K562 (cell line): ENCODE results near the gene MLLT3. TPM values are rescaled to one million over a fixed set of nuclear protein-coding genes. Genes with fewer than 3 reads are reported as not detected.

ENCODE experiments used
- ATAC-seq: fragments of 200-7000 bp; cut with Tn5 transposase; 3 replicates; pipeline ENCODE4 v1.9.1; 2020; ENCODE audit warnings: moderate library complexity
- BruUV-seq: library from RNA; stranded (reverse); fragments of 400-500 nt; replicated peaks from 2 replicates; lab custom pipeline; 2021; lab: Mats Ljungman, UMichigan
- CTCF ChIA-PET: fragments of 300-600 bp; formaldehyde crosslinking; extraction: SDS; loops from one replicate; lab custom pipeline; 2021; ENCODE audit warnings: low intra/inter-chr PET ratio; lab: Yijun Ruan, JAX
- POLR2A ChIA-PET: fragments of 300-600, 350-650 bp; sonication (Branson Sonifier 250); formaldehyde crosslinking; extraction: SDS; loops from one replicate; lab custom pipeline; 2021; ENCODE audit warnings: antibody characterized with exemption, inconsistent platforms; lab: Yijun Ruan, JAX
- DNase-seq, 4 experiments: peaks; one replicate each; pipeline versions ENCODE4 v3.0.0 to v3.0.0-alpha.2; 2011 to 2018; ENCODE audit warnings: low spot score in 3 of 4, mixed read lengths in 3 of 4; ENCODE audit errors: extremely low read depth in 1 of 4
- FAIRE-seq: peaks from 2 replicates; lab custom pipeline; 2011; peaks lifted over from hg19 to GRCh38; lab: Jason Lieb, UNC
- H2AFZ ChIP-seq: 2 replicates; pipeline ENCODE4 v1.6.0; 2011; ENCODE audit warnings: low read depth, low read length, control low read depth, inconsistent platforms
- H3K27ac ChIP-seq: fragments of 200-600 bp; 3 replicates; pipeline ENCODE4 v1.8.0; 2011; ENCODE audit warnings: low read depth, mild to moderate bottlenecking, control low read depth, inconsistent platforms, low read length, moderate library complexity, mixed read lengths; ENCODE audit errors: extremely low read depth
- H3K27me3 ChIP-seq, 2 experiments: fragments of 300-600 bp in 1 of 2; 2 replicates in 1 of 2; 3 replicates in 1 of 2; pipeline versions ENCODE4 v1.6.0 to v1.8.0; 2011; ENCODE audit warnings: inconsistent platforms in 2 of 2, low read length in 2 of 2, mild to moderate bottlenecking in 1 of 2, mixed read lengths in 1 of 2, moderate library complexity in 1 of 2; ENCODE audit not compliant: control insufficient read depth in 2 of 2, insufficient read depth in 2 of 2
- H3K36me3 ChIP-seq: fragments of 300-600 bp; 3 replicates; pipeline ENCODE4 v1.8.0; 2011; ENCODE audit warnings: mild to moderate bottlenecking, low read length, inconsistent platforms; ENCODE audit not compliant: control insufficient read depth, insufficient read depth
- H3K4me1 ChIP-seq, 2 experiments: fragments of 200-600 bp in 1 of 2; replicated peaks in 1 of 2; 2 replicates in 1 of 2; 3 replicates in 1 of 2; pipeline versions ENCODE4 v1.5.1 to v1.8.0; 2011; ENCODE audit warnings: inconsistent platforms in 2 of 2, low read length in 2 of 2, mild to moderate bottlenecking in 1 of 2, mixed read lengths in 1 of 2, moderate library complexity in 1 of 2; ENCODE audit not compliant: control insufficient read depth in 2 of 2, insufficient read depth in 2 of 2
- H3K4me2 ChIP-seq: 2 replicates; pipeline ENCODE4 v1.6.1; 2011; ENCODE audit warnings: low read length, control low read depth, inconsistent platforms, mixed read lengths; ENCODE audit not compliant: insufficient read depth
- H3K4me3 ChIP-seq: fragments of 200-600 bp; sonication (generic), shearing (Covaris generic); 2 replicates; pipeline ENCODE4 v1.5.1; 2016; ENCODE audit warnings: control low read depth, inconsistent platforms
- H3K79me2 ChIP-seq: fragments of 200-600 bp; 3 replicates; pipeline ENCODE4 v1.8.0; 2011; ENCODE audit warnings: low read length, inconsistent platforms; ENCODE audit not compliant: control insufficient read depth, insufficient read depth
- H3K9ac ChIP-seq, 2 experiments: 2 replicates each; pipeline versions ENCODE4 v1.6.0 to v1.6.1; 2011; ENCODE audit warnings: low read depth in 2 of 2, low read length in 2 of 2, control low read depth in 1 of 2, inconsistent platforms in 1 of 2, mild to moderate bottlenecking in 1 of 2, mixed read lengths in 1 of 2; ENCODE audit not compliant: insufficient read depth in 1 of 2
- H3K9me1 ChIP-seq: one replicate; pipeline ENCODE4 v1.6.0; 2011; ENCODE audit warnings: inconsistent platforms, mild to moderate bottlenecking, low read length, moderate library complexity; ENCODE audit not compliant: control insufficient read depth, insufficient read depth
- H3K9me3 ChIP-seq: replicated peaks from 2 replicates; pipeline ENCODE4 v1.5.1; 2011; ENCODE audit warnings: low read depth, low read length, inconsistent platforms; ENCODE audit not compliant: control insufficient read depth, insufficient read depth
- H4K20me1 ChIP-seq: replicated peaks from 2 replicates; pipeline ENCODE4 v1.6.1; 2011; ENCODE audit warnings: low read length, inconsistent platforms, mixed read lengths; ENCODE audit not compliant: control insufficient read depth, insufficient read depth
- ARNT ChIP-seq, 2 experiments: fragments of 450-650 bp; IDR thresholded peaks; 2 replicates each; pipeline ENCODE4 v1.6.1; 2016; ENCODE audit warnings: mild to moderate bottlenecking in 1 of 2
- CEBPZ ChIP-seq: fragments of 150-350 bp; IDR thresholded peaks from 2 replicates; pipeline ENCODE4 v1.6.1; 2014; ENCODE audit warnings: low read depth, mild to moderate bottlenecking, low read length, borderline replicate concordance
- ERF ChIP-seq: fragments of 450-650 bp; formaldehyde crosslinking; IDR thresholded peaks from 2 replicates; pipeline ENCODE4 v1.4.0; 2020; ENCODE audit warnings: mild to moderate bottlenecking, mixed read lengths
- ETS2 ChIP-seq: IDR thresholded peaks from 2 replicates; pipeline ENCODE4 v1.6.1; 2016; ENCODE audit warnings: borderline replicate concordance, missing genetic modification characterization, mild to moderate bottlenecking, moderate library complexity, missing compliant biosample characterization; ENCODE audit not compliant: poor library complexity, severe bottlenecking
- GABPB2 ChIP-seq: fragments of 250-450 bp; sonication (Bioruptor Pico); conservative IDR thresholded peaks from 2 replicates; pipeline ENCODE4 v1.5.1; 2021; ENCODE audit warnings: mild to moderate bottlenecking
- ILK ChIP-seq: fragments of 450-650 bp; IDR thresholded peaks from 2 replicates; pipeline ENCODE4 v1.6.1; 2016; ENCODE audit warnings: missing genetic modification characterization, low read depth, mild to moderate bottlenecking, missing compliant biosample characterization, moderate library complexity, borderline replicate concordance
- PYGO2 ChIP-seq: fragments of 450-650 bp; IDR thresholded peaks from 2 replicates; pipeline ENCODE4 v1.6.1; 2016; ENCODE audit warnings: mild to moderate bottlenecking, missing genetic modification characterization, moderate library complexity, missing compliant biosample characterization
- RBM22 ChIP-seq: fragments of 200-400 bp; formaldehyde crosslinking; IDR thresholded peaks from 2 replicates; pipeline ENCODE4 v1.6.1; 2018; ENCODE audit warnings: low read length, low read depth; ENCODE audit not compliant: poor library complexity, severe bottlenecking
- TAF1 ChIP-seq: IDR thresholded peaks from 2 replicates; pipeline ENCODE4 v1.6.1; 2011; ENCODE audit warnings: mild to moderate bottlenecking, low read length, moderate library complexity; ENCODE audit not compliant: insufficient read depth, control insufficient read depth, severe bottlenecking; ENCODE audit errors: extremely low read depth
- ZNF134 ChIP-seq: fragments of 250-450 bp; sonication (Bioruptor Pico); conservative IDR thresholded peaks from 2 replicates; pipeline ENCODE4 v1.4.0; 2020
- ZNF347 ChIP-seq: fragments of 450-650 bp; formaldehyde crosslinking; IDR thresholded peaks from 2 replicates; pipeline ENCODE4 v1.4.0; 2020; ENCODE audit warnings: low read depth, mild to moderate bottlenecking, moderate library complexity
- in situ Hi-C: fragments of 300-500 bp; cut with MboI; formaldehyde crosslinking; loops from 4 replicates; pipeline ENCODE4 v1.15.0; 2018; ENCODE audit warnings: inconsistent platforms, mixed read lengths
- intact Hi-C: fragments of 100-400 bp; cut with micrococcal nuclease; formaldehyde crosslinking; loops from 2 replicates; pipeline ENCODE4 v1.14.2; 2022
- polyA plus RNA-seq, 8 experiments: library from polyadenylated mRNA; depleted of rRNA in 4 of 8; stranded (reverse) in 5 of 8; unstranded in 3 of 8; fragments of >200 nt; fragmentation: Nextera tagmentation in 2 of 8; fragmentation: Illumina TruSeq in 1 of 8; extraction: Ambion mirVana in 2 of 8; extraction: Trizol in 1 of 8; gene quantifications; 2 replicates each; pipeline versions ENCODE4 v1.2.1 to v1.2.3, GENCODE V29; 2011 to 2014; ENCODE audit warnings: inconsistent platforms in 1 of 8, missing spikeins in 1 of 8
- total RNA-seq, 7 experiments: library from RNA; depleted of rRNA in 6 of 7; stranded (reverse); fragments of >200 nt in 6 of 7; fragmentation: Illumina TruSeq in 2 of 7; extraction: Trizol in 2 of 7; gene quantifications; 2 replicates each; pipeline versions ENCODE4 v1.2.1 to v1.2.3, GENCODE V29; 2011 to 2021; ENCODE audit warnings: low replicate concordance in 1 of 7
- TF ChIP-seq, protein P1 (sequence below): fragments of 450-650 bp; IDR thresholded peaks from 2 replicates; pipeline ENCODE4 v1.6.1; 2016

The MLLT3 gene
- total and polyA plus RNA-seq, 9 of the 15 experiments (the other 6 are each of a cell fraction or from before 2014, with no cell fraction given), result 0.07 to 0.42 (median 0.22) TPM; not detected in 4

- DNase-seq (no peak), ATAC-seq (no peak), FAIRE-seq (no peak)
- Histone ChIP-seq H3K36me3 (no peaks in the 10 kb centered on the region), H3K4me1 (no peaks in the 10 kb centered on the region), H3K27me3 (no peaks in the 10 kb centered on the region), H3K4me2 (no peak overlapping the region), H3K27ac (no peak overlapping the region), H4K20me1 (no peaks in the 10 kb centered on the region), H3K9me3 (no peaks in the 10 kb centered on the region), H3K4me3 (no peak overlapping the region), H3K9ac (no peak overlapping the region), H2AFZ (no peak overlapping the region), H3K9me1 (no peaks in the 10 kb centered on the region), H3K79me2 (no peaks in the 10 kb centered on the region)
- ChIA-PET CTCF (no interaction called here), POLR2A (no interaction called here)
- no TSS peak for BruUV-seq
- in situ Hi-C loops, result no loop called here
- intact Hi-C loops, result no loop called here
- TF ChIP-seq ETS2 (tag) (no peak), GABPB2 (CRISPR knock-in tag) (no peak), ARNT (IDR thresholded peaks at IDR 0.05) (no peak), ILK (tag) (no peak), RBM22 (no peak), PYGO2 (tag) (no peak), ERF (CRISPR knock-in tag) (no peak), TAF1 (no peak), CEBPZ (no peak), ZNF347 (CRISPR knock-in tag) (no peak), ZNF134 (CRISPR knock-in tag) (no peak)
- TF ChIP-seq, protein P1, sequence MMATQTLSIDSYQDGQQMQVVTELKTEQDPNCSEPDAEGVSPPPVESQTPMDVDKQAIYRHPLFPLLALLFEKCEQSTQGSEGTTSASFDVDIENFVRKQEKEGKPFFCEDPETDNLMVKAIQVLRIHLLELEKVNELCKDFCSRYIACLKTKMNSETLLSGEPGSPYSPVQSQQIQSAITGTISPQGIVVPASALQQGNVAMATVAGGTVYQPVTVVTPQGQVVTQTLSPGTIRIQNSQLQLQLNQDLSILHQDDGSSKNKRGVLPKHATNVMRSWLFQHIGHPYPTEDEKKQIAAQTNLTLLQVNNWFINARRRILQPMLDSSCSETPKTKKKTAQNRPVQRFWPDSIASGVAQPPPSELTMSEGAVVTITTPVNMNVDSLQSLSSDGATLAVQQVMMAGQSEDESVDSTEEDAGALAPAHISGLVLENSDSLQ, result no peak
Measured at GRCh38 chr9:20499013-20499412, 123.3 kb downstream of the MLLT3 start.
